GM21717 (cell line): ENCODE data around the gene SLC12A7.
"Not testable (repeated sequence)": the region's sequence is repeated elsewhere in the genome, so short reads cannot be mapped to it uniquely, and the experiment has no call there.

Source experiments
- ATAC-seq: cut with Tn5 transposase; IDR thresholded peaks from one replicate; pipeline ENCODE4 v1.9.1; 2021; ENCODE audit warnings: mild to moderate bottlenecking, moderate library complexity; ENCODE audit not compliant: unreplicated experiment

The SLC12A7 gene

GRCh38 chr5:1111727-1112289, at the start of gene SLC12A7:
SLC12A7 (minus strand) TSS chr5:1112063; CDS start chr5:1111991, 72 bp downstream.
- ATAC-seq = no peak

DNA sequence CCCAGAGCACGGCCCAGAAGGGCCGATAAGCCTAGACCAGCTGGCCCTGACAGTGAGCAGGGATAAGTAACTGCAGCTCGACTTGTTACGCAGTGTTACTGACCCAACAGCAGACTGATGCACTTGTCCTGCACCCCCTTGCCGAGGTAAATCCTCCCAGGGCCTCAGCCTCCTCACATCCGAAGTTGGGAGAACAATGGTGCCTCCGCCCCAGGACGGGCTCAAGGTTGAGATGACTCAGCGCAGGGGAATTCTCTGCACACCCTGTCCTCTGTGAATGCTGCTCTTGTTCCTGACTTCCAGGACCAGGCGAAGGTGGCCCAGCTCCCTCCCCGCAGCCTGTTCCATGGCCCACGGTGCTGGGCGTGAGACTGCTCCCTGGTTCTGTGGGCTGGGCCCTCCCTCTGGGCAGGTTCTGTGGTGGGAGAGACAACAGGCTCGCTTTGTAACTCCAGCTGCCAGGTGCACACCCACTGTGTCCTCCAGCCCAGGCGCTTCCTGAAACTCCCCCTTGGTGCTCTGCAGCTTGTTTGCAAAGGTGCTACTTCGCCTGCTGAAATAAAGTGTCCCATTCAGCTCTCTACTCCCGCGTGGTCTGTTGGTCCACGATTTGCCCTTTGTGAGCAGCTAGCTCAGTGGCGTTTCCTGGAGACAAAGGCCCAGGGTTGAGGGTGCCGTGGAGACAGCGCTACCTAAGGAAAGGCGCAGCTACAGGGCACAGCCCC, 49.4 kb upstream of the SLC12A7 start:
- ATAC-seq = no peak

DNA sequence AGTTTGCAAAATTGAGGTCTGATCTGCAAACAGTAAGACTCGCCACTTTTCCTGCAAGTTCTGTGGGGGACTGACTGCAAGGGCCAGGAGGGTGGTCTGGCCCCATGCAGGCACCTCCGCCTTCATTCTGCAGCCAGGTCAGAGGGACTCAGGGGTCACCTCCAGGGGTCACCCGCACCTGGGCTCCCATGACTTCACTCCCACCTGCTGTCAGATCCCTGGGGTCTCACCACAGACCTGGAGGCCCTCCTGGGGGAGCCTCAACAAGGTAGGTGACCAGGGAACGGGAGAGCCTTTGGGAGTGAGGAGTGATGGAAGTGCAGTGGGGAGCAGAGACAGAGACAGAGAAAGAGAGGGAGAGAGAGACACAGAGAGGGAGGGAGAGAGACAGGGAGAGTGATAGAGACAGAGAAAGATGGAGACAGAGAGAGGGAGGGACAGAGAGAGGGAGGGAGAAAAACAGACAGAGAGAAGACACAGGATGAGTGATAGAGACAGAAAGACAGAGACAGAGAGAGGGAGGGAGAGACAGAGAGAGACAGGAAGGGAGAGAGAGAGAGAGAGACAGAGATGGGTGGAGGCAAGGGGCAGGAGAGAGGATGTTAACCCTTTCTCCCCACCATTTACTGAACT, 48.0 kb upstream of the SLC12A7 start:
- ATAC-seq = no peak

- ATAC-seq = no peak
Measured at GRCh38 chr5:1159341-1159675, 47.4 kb upstream of the SLC12A7 start.

- no peak for ATAC-seq
Measured at GRCh38 chr5:1158647-1159340, 46.9 kb upstream of the SLC12A7 start.

DNA sequence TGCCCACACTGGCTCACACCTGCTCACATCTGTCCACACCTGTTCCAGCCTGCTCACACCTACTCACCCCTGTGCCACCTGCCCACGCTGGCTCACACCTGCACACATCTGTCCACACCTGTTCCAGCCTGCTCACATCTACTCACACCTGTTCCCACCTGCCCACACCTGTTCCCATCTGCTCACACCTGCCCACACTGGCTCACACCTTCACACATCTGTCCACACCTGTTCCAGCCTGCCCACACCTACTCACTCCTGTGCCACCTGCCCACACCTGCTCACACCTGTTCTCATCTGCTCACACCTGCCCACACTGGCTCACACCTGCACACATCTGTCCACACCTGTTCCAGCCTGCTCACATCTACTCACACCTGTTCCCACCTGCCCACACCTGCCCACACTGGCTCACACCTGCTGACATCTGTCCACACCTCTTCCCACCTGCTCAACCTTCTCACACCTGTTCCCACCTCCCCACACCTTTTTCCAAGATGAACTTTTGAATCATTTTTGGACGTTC, 45.7 kb upstream of the SLC12A7 start:
- not testable (repeated sequence) for ATAC-seq

DNA sequence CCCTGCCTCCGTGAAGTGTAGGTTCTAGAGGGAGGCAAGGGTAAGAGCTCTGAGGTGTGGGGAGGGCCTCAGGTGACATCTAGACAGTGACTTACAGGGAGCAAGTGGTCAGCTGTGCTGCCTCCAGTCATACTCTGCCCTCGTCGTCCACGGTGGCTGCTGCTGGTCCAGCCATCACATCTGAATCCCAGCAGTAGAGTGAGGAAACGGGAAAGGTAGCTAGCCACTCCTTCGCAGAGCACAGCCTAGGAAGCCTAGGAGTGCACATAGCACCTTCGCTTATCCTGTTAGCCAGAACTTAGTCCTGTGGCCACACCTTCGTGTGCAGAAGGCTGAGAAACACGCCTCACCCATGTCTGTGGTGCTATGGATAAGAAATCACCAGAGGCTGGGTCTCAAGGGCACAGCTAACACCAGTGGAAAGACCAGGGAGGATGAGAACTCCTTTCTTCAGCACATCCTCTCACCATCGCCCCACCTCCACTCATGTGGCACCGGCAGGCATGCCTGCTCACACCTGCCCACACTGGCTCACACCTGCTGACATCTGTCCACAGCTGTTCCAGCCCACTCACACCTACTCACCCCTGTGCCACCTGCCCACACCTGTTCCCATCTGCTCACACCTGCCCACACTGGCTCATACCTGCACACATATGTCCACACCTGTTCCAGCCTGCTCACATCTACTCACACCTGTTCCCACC, 45.0 kb upstream of the SLC12A7 start:
- ATAC-seq = no peak

GRCh38 chr5:1156033-1156753, 44.3 kb upstream of the SLC12A7 start:
- no peak for ATAC-seq

DNA sequence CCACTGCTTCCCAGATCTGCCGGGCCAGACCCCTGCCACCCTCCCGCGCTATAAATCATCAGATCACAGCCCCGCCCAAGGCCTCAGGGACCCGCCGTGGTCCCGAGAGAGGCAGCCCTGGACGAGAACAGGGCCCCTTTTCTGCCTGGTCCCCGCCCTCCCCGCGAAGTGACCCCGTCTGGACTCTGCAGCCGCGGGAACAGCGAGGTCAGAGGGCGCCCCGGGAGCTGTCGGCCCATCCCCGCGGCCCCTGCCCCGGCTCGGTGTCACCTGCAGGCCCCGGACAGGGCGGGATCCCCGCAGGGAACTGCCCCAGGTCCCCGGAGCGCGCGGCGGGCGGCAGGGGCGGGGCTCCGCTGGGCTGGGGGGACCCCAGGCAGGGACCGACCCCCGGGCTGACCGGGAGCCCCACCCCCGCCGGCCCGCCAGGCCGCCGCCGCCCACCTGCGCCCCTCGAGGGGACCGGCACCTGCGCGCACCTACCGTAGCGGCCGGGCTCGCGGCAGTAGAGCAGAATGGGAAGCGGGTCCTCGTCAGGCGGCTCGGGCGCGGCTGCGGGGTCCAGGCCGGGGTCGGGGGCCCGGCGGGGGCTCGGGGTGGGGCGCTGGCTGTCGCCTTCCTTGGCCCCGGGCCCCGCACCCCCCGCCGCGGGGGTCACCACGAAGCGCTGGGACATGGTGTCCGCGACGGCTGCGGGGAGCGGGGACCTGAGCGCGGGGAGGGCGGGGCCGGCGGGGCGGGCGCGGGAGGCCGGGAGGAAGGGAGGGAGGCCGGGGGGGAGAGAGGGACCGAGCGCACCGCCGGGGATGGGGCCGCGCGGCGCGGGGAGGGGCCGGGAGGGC, 43.5 kb upstream of the SLC12A7 start:
- no peak for ATAC-seq

- no peak for ATAC-seq
Measured at GRCh38 chr5:1153428-1153827, 41.6 kb upstream of the SLC12A7 start.

- ATAC-seq = no peak
Measured at GRCh38 chr5:1152771-1153282, 41.0 kb upstream of the SLC12A7 start.

DNA sequence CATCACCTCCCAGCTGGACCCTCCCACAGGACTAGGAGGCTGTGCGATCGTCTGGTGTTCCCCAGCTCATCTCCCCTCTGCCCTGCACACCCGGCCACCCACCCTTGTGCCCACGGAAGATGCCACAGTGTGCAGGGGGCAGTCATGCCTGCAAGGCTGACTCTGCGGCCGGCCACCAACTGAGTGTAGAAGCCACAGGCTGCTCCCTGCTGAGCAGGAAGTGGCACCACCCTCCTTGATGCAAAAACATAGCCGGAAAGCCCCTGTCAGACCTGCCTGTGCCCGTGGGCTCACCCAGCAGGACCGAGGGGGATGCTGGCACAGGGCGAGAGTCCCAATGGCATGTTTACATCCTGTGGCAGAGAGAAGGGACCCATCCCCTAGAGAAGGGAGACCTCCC, 40.3 kb upstream of the SLC12A7 start:
- ATAC-seq = no peak

GRCh38 chr5:1151316-1151715, 39.5 kb upstream of the SLC12A7 start:
- ATAC-seq = no peak

GRCh38 chr5:1150866-1151265, 39.0 kb upstream of the SLC12A7 start:
- no peak for ATAC-seq

DNA sequence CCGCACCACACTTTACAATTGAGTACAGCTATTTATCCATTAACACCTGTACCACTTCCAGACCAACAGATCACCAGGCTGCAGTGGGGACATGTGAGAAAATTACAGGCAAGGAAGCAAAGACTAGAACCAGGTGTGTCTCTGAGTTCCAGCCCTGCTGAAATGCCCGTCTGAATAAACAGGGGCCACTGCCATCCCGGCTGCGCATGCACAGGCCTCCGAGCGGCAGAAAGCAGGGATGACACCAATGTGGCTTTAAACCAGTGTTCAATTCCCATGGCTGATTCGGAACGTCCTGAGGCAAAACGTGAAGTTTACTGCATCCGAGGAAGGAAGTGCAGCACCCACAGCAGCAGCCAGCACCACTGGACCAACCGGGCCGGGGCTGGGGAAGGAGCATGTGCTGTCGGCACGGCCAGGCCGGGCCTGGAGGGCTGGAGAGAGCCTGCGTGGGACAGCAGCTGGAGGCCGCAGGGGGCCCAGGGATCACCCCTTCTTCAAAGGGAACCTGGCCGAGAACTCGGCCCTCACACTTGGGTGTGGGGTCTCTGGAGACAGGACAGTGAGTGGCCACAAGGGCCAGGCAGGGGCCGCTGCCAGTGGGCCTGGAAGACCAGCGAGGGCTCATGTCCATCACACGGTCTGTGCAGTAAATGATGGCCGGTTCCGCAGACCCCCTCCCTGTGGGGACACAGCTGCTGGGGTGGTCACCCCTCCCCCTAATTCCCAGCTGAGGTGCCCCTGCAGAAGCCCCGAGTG, 33.0 kb upstream of the SLC12A7 start:
- no peak for ATAC-seq

GRCh38 chr5:1144089-1144488, 32.2 kb upstream of the SLC12A7 start:
- ATAC-seq = no peak

DNA sequence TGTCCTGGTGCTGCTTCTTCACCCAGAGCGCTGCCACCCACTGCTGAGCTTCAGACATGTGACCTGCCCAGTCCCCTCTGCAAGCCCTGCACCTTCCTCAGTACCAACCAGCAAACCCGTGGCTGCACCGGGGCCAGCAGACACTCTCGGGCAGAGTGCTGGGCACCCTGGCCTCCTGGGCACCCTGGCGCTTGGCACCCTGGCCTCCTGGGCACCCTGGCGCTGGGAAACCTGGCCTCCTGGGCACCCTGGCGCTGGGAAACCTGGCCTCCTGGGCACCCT, 31.7 kb upstream of the SLC12A7 start:
- no peak for ATAC-seq

- no peak for ATAC-seq
Measured at GRCh38 chr5:1142886-1143669, 31.2 kb upstream of the SLC12A7 start.
